Natural killer cell (primary cell): Measurements from ENCODE around the gene TENM4. TPM values are rescaled to one million over a fixed set of nuclear protein-coding genes. Genes with fewer than 3 reads are reported as not detected.

Experiments
- ATAC-seq, 3 donors: fragments of 150-1000 bp in 2 of 3; fragments of 200-7000 bp in 1 of 3; cut with Tn5 transposase; 1 replicate in 1 of 3; 2 replicates in 2 of 3; pipeline ENCODE4 v1.10.0; 2021; ENCODE audit warnings: mild to moderate bottlenecking in 2 of 3, moderate library complexity in 2 of 3
- DNase-seq, 2 donors: peaks; one replicate each; pipeline versions ENCODE4 v3.0.0 to v3.0.0-alpha.2; 2013 to 2021; ENCODE audit warnings: mixed read lengths in 1 of 2
- H3K27ac ChIP-seq: one replicate; pipeline ENCODE4 v1.5.1; 2013; ENCODE audit warnings: mild to moderate bottlenecking, low read length
- H3K27me3 ChIP-seq: one replicate; pipeline ENCODE4 v1.6.1; 2013; ENCODE audit warnings: low read length; ENCODE audit not compliant: control insufficient read depth, insufficient read depth
- H3K36me3 ChIP-seq: one replicate; pipeline ENCODE4 v1.6.1; 2013; ENCODE audit warnings: low read length; ENCODE audit not compliant: control insufficient read depth, insufficient read depth
- H3K4me1 ChIP-seq: one replicate; pipeline ENCODE4 v1.6.1; 2013; ENCODE audit warnings: low read length; ENCODE audit not compliant: control insufficient read depth, insufficient read depth
- H3K4me3 ChIP-seq: one replicate; pipeline ENCODE4 v1.5.1; 2013; ENCODE audit warnings: low read length
- H3K9me3 ChIP-seq: one replicate; pipeline ENCODE4 v1.6.1; 2013; ENCODE audit warnings: low read length; ENCODE audit not compliant: control insufficient read depth, insufficient read depth
- H3K27ac Mint-ChIP-seq, 2 donors: one replicate each; pipeline ENCODE4 v1.8.0; 2022; ENCODE audit warnings: mild to moderate bottlenecking in 2 of 2, mixed read lengths in 2 of 2, moderate library complexity in 1 of 2
- H3K27me3 Mint-ChIP-seq, 2 donors: one replicate each; pipeline ENCODE4 v1.8.0; 2022; ENCODE audit warnings: low read depth in 2 of 2, mixed read lengths in 2 of 2
- H3K36me3 Mint-ChIP-seq: one replicate; pipeline ENCODE4 v1.8.0; 2022; ENCODE audit warnings: mixed read lengths
- H3K4me1 Mint-ChIP-seq, 2 donors: one replicate each; pipeline ENCODE4 v1.8.0; 2022; ENCODE audit warnings: mixed read lengths in 2 of 2
- H3K4me3 Mint-ChIP-seq: one replicate; pipeline ENCODE4 v1.8.0; 2022; ENCODE audit warnings: mild to moderate bottlenecking, moderate library complexity, mixed read lengths
- H3K9me3 Mint-ChIP-seq, 2 donors: one replicate each; pipeline ENCODE4 v1.8.0; 2022; ENCODE audit warnings: mixed read lengths in 2 of 2
- WGBS: methylation state at CpG from one replicate; pipeline ENCODE4 v1.1.7; 2013; ENCODE audit warnings: missing lambda C conversion rate; ENCODE audit not compliant: insufficient coverage; 5-methylcytosine and 5-hydroxymethylcytosine counted together
- intact Hi-C: fragments of 100-400 bp; cut with micrococcal nuclease; formaldehyde crosslinking; loops from one replicate; pipeline ENCODE4 v1.14.2; 2022
- total RNA-seq, 4 donors: library from RNA; stranded (reverse); fragments of 120-200 nt in 1 of 4; gene quantifications; one replicate each; pipeline versions ENCODE4 v1.2.3 to v1.2.4, GENCODE V29; 2013 to 2022
- TF ChIP-seq, protein P1 (sequence below): fragments of 200-600 bp; IDR thresholded peaks from one replicate; pipeline ENCODE4 v1.8.0; 2022; ENCODE audit warnings: antibody characterized with exemption

Gene TENM4
- total RNA-seq, 3 donors from 2014 or later (not counting 1 experiment from before 2014, with no cell fraction given): 0.63 to 0.75 TPM; not detected in 1

DNA sequence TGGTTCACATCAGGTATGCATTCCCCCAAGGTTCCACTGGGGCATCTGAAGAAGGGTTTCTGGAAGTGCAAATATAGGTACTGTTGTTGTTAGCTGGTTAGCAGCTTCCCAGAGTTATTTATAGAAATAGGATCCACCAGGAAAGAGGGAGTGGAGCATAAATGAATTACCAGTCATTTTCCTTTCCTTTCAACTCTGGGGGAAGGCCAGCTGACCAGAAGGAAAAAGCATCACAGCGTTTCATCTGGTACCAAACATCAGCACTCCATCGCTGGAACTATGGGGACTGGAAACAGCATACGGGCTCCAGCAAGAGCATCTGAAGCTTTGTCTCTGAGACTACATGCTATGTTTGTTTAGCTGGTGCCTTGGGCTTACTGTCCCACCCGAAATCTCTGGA, 487.9 kb downstream of the TENM4 start:
- Mint-ChIP-seq H3K9me3 (no peaks in the 10 kb centered on the region), H3K27me3 (peaks cover 5 to 14% of the 10 kb centered on the region in 2 donors), H3K4me1 (no peaks in the 10 kb centered on the region), H3K27ac (no peak overlapping the region), H3K36me3 (no peaks in the 10 kb centered on the region), H3K4me3 (no peak overlapping the region)
- H3K4me3 ChIP-seq: no peak overlapping the region
- WGBS: 76% methylated on average over 4 of the region's 4 CpGs
- H3K36me3 ChIP-seq: no peaks in the 10 kb centered on the region
- TF ChIP-seq, protein P1, sequence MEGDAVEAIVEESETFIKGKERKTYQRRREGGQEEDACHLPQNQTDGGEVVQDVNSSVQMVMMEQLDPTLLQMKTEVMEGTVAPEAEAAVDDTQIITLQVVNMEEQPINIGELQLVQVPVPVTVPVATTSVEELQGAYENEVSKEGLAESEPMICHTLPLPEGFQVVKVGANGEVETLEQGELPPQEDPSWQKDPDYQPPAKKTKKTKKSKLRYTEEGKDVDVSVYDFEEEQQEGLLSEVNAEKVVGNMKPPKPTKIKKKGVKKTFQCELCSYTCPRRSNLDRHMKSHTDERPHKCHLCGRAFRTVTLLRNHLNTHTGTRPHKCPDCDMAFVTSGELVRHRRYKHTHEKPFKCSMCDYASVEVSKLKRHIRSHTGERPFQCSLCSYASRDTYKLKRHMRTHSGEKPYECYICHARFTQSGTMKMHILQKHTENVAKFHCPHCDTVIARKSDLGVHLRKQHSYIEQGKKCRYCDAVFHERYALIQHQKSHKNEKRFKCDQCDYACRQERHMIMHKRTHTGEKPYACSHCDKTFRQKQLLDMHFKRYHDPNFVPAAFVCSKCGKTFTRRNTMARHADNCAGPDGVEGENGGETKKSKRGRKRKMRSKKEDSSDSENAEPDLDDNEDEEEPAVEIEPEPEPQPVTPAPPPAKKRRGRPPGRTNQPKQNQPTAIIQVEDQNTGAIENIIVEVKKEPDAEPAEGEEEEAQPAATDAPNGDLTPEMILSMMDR: no peak
- H3K27me3 ChIP-seq: no peaks in the 10 kb centered on the region
- no peak for ATAC-seq
- no peak overlapping the region for H3K27ac ChIP-seq
- no peak for DNase-seq
- no peaks in the 10 kb centered on the region for H3K9me3 ChIP-seq
- intact Hi-C loops: no loop called here
- no peaks in the 10 kb centered on the region for H3K4me1 ChIP-seq

DNA sequence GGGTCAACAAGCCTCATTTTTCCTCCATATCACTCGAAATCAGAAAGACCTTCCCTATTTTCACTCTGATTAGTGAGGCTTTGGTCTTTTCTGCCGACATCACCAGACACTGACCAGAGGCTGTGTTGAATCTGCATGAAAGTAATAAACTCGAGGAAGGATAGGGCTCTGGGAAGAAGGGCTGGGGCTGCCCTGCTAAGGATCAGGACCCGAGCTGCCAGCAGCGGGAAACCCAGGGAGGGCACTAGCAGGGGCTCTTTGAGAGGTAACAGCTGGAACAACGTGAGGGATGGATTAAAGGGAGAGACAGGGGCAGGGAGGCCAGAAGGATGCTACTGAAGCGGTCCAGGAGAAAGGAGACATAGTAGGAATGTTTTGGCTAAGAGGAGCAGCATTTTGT, 488.7 kb downstream of the TENM4 start:
- Histone ChIP-seq H3K36me3 (no peaks in the 10 kb centered on the region), H3K27me3 (no peaks in the 10 kb centered on the region), H3K4me3 (no peak overlapping the region), H3K27ac (no peak overlapping the region), H3K4me1 (no peaks in the 10 kb centered on the region), H3K9me3 (no peaks in the 10 kb centered on the region)
- Mint-ChIP-seq H3K27ac (no peak overlapping the region), H3K27me3 (peaks cover 5 to 14% of the 10 kb centered on the region in 2 donors), H3K4me1 (no peaks in the 10 kb centered on the region), H3K36me3 (no peaks in the 10 kb centered on the region), H3K4me3 (no peak overlapping the region), H3K9me3 (no peaks in the 10 kb centered on the region)
- intact Hi-C loops: no loop called here
- TF ChIP-seq, protein P1: no peak
- no peak for DNase-seq
- 44% methylated on average over 6 of the region's 7 CpGs for WGBS
- ATAC-seq: no peak

DNA sequence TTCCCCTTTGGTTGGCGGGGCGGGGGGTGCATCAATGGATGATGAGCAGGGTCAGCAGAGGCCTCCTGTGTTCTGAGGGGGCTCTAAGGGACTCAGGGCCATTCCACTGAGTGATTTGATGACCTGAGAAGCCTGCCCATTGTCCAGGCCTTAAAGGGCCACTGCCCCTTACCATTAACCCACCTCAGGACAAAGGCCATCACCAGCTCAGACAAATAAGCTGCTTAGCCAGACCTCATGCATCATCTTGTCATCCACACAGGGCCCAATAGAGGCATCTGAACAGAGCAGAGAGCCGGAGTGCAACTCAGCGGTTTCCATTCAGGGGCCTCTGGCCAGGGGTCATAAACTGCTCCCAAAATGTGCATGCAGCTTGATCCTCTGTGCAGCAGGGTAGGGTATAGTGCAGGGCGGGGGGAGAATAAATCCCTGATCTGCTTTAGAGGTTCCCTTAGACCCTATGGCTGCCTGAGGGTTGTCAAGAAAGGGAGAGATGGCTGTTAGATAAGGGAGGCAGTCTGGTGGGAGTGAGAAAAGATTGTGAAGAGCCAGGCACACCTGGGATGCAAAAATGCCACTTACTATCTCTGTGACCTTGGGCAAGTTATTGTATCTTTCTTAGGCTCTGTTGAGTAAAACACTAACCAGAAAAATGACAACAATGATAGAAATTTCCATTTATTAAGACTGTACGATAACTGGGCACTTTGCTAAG, 490.7 kb downstream of the TENM4 start:
- TF ChIP-seq, protein P1: no peak
- H3K9me3 ChIP-seq: no peaks in the 10 kb centered on the region
- DNase-seq: no peak
- ATAC-seq: no peak
- Mint-ChIP-seq H3K4me1 (no peaks in the 10 kb centered on the region), H3K36me3 (no peaks in the 10 kb centered on the region), H3K27ac (no peak overlapping the region), H3K9me3 (no peaks in the 10 kb centered on the region), H3K4me3 (no peak overlapping the region), H3K27me3 (peaks cover 5 to 22% of the 10 kb centered on the region in 2 donors)
- intact Hi-C loops: no loop called here
- WGBS: 63% methylated on average over 5 of the region's 6 CpGs
- H3K36me3 ChIP-seq: no peaks in the 10 kb centered on the region
- H3K27ac ChIP-seq: no peak overlapping the region
- no peaks in the 10 kb centered on the region for H3K27me3 ChIP-seq
- no peak overlapping the region for H3K4me3 ChIP-seq
- H3K4me1 ChIP-seq: no peaks in the 10 kb centered on the region
